Hepatocyte (in vitro differentiated cells): ENCODE results near the gene KIAA1210.

Source experiments
- CTCF ChIP-seq: fragments of 200-600 bp; sonication (generic); IDR thresholded peaks from 2 replicates; pipeline ENCODE4 v1.5.1; 2016; ENCODE audit warnings: antibody characterized with exemption, mild to moderate bottlenecking; ENCODE audit not compliant: poor library complexity
- EZH2 ChIP-seq: fragments of 200-600 bp; sonication (generic); IDR thresholded peaks from 2 replicates; pipeline ENCODE4 v1.6.1; 2016; ENCODE audit warnings: antibody characterized with exemption, mild to moderate bottlenecking, borderline replicate concordance
- EZH2phosphoT487 ChIP-seq: fragments of 200-600 bp; sonication (generic); IDR thresholded peaks from one replicate; pipeline ENCODE4 v1.6.1; 2018; ENCODE audit warnings: antibody characterized with exemption, mild to moderate bottlenecking, low read depth, moderate library complexity; ENCODE audit not compliant: unreplicated experiment, severe bottlenecking

GRCh38 chrX:119093991-119094735 is 33.4 kb downstream of the KIAA1210 start:
- TF ChIP-seq CTCF (no peak), EZH2 (no peak), EZH2phosphoT487 (no peak)
